Epithelial cell of prostate (primary cell): ENCODE data around the gene DNM2.
"Not testable (repeated sequence)": the region's sequence is repeated elsewhere in the genome, so short reads cannot be mapped to it uniquely, and the experiment has no call there.

ENCODE experiments used
- DNase-seq: peaks from one replicate; pipeline ENCODE4 v3.0.0-alpha.2; 2011; ENCODE audit warnings: low read depth, low spot score
- H3K27ac ChIP-seq: fragments of 450-650 bp; 2 replicates; pipeline ENCODE4 v1.5.1; 2017; ENCODE audit warnings: mild to moderate bottlenecking

Gene DNM2

GRCh38 chr19:10854350-10855089 is 136.6 kb downstream of the DNM2 start:
- no peak overlapping the region for H3K27ac ChIP-seq
- no peak for DNase-seq

DNA sequence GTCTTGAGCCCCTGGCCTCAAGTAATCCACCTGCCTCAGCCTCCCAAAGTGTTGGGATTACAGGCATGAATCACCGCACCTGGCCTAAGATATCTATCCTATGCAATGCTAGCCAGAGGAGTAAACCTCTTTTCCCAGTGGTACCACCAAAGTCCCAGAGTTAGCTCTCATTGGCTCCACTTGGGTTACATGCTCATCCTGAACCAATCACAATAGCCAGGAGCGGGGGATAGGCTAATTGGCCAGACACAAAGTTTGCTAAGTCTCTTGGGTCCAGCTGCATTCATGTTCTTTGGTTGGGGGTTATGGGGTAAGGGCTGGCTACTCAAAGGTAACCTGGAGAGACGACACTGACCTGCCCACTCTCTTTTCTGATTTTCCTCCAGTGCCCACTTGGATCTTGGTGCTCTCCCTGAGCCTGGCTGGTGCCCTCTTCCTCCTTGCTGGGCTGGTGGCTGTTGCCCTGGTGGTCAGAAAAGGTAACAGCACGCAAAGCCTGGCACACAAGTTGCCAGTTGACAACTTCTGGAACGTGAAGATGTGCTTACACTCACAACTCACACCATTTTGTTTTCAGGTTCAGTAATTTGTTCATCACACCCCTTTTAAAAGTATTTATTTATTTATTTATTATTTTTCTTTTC is 138.1 kb downstream of the DNM2 start:
- no peak overlapping the region for H3K27ac ChIP-seq
- DNase-seq, result no peak

DNA sequence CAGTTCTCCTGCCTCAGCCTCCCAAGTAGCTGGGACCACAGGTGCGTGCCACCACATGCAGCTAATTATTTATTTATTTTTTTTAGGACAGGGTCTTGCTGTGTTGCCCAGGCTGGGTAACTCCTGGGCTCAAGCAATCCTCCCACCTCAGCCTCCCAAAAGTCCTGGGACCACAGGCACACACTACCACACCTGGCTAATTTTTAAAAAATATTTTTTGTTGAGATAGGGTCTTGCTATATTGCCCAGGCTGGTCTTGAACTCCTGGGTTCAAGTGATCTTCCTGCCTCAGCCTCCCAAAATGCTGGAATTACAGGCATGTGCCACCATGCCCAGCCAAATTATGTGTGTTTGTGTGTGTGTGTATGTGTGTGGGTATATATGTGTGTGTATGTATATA is 139.0 kb downstream of the DNM2 start:
- not testable (repeated sequence) for H3K27ac ChIP-seq, DNase-seq

GRCh38 chr19:10858204-10858828 is 140.4 kb downstream of the DNM2 start:
- H3K27ac ChIP-seq, result no peak overlapping the region
- no peak for DNase-seq

GRCh38 chr19:10861103-10861651 is 143.3 kb downstream of the DNM2 start:
- DNase-seq, result no peak
- no peak overlapping the region for H3K27ac ChIP-seq

GRCh38 chr19:10862561-10863106 is 144.8 kb downstream of the DNM2 start:
- no peak for DNase-seq
- H3K27ac ChIP-seq, result peak overlapping the region; percentile 5

GRCh38 chr19:10863107-10863717 is 145.3 kb downstream of the DNM2 start:
- peak overlapping the region; percentile 5 for H3K27ac ChIP-seq
- no peak for DNase-seq

DNA sequence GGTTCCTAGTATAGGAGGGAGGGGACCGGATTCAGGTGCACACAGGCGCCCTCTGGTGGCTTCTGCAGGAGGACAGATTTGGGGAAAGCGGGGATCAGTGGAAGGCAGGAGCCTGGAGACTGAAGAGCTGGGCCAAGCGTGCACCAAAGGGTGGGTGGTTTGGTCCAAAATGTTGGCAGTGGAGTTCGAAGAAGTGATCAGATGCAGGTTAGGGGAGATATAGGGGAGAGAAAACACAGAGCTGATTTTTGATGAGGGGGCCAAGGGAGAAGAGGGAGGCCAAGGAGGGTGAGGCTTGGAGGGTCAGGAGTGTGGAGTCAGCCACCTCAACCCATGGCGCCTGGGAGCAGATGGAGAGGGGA is 146.6 kb downstream of the DNM2 start:
- DNase-seq, result no peak
- H3K27ac ChIP-seq, result no peak overlapping the region

DNA sequence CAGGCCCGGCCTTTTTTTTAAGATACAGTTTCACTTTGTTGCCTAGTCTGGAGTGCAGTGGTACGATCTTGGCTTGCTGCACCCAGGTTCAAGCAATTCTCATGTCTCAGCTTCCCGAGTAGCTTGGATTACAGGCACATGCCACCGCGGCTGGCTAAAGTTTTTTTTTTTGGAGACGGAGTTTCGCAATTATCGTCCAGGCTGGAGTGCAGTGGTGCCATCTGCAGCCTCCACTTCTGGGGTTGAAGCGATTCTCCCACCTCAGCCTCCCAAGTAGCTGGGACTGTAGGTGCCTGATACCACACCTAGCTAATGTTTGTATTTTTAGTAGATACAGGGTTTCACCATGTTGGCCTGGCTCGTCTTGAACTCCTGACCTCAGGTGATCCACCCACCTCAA is 148.6 kb downstream of the DNM2 start:
- DNase-seq, result no peak
- H3K27ac ChIP-seq, result no peak overlapping the region

GRCh38 chr19:10868872-10869547 is 151.1 kb downstream of the DNM2 start:
- no peak overlapping the region for H3K27ac ChIP-seq
- DNase-seq, result no peak

- not testable (repeated sequence) for H3K27ac ChIP-seq, DNase-seq
Measured at GRCh38 chr19:10869872-10870311, 152.0 kb downstream of the DNM2 start.

GRCh38 chr19:10870501-10870954 is 152.6 kb downstream of the DNM2 start:
- DNase-seq, result no peak
- peak overlapping the region; percentile 40 for H3K27ac ChIP-seq

- H3K27ac ChIP-seq, result peak within 1 kb of the TSS; percentile 54
- peak; percentile 86 for DNase-seq
Measured at GRCh38 chr19:10870955-10871603, 153.2 kb downstream of the DNM2 start, which contains the start of gene CARM1. CARM1 (plus strand) TSS chr19:10871553; CDS start chr19:10871703, 150 bp downstream.

DNA sequence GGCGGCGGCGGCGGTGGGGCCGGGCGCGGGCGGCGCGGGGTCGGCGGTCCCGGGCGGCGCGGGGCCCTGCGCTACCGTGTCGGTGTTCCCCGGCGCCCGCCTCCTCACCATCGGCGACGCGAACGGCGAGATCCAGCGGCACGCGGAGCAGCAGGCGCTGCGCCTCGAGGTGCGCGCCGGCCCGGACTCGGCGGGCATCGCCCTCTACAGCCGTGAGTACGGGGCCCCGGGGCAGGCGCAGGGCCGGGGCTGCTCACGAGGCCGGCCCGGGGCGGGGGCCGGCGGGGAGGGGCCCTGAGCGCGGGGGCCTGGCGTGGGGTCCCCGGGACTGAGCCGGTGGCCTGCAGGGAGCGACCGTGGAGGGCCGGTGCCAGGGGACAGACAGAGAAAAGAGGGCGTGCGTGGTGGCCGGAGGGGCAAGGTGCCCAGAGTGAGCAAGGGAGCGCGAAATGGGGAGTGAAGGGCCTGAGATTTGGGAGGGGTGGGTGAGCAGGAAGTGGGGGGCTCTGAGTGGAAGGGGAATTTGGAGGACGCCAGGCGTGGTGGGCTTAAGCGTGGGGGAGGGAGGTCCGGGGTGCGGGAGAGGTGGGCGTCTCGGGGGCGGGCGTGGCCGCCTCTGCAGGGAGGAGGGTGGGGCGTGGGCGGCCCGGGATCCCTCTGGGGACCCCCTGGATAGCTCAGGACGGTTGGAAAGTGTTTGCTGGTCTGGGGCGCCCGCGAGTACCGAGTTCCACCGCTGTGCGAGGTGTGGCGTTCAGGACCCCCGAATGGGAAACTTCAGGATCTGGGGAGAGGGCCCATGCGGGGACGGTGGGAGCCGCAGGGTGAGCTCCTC is 154.0 kb downstream of the DNM2 start:
- no peak for DNase-seq
- peak overlapping the region; percentile 54 for H3K27ac ChIP-seq

GRCh38 chr19:10872546-10873107 is 154.7 kb downstream of the DNM2 start:
- DNase-seq, result no peak
- peak overlapping the region; percentile 54 for H3K27ac ChIP-seq

GRCh38 chr19:10874024-10874423 is 156.1 kb downstream of the DNM2 start:
- H3K27ac ChIP-seq, result no peak overlapping the region
- no peak for DNase-seq

DNA sequence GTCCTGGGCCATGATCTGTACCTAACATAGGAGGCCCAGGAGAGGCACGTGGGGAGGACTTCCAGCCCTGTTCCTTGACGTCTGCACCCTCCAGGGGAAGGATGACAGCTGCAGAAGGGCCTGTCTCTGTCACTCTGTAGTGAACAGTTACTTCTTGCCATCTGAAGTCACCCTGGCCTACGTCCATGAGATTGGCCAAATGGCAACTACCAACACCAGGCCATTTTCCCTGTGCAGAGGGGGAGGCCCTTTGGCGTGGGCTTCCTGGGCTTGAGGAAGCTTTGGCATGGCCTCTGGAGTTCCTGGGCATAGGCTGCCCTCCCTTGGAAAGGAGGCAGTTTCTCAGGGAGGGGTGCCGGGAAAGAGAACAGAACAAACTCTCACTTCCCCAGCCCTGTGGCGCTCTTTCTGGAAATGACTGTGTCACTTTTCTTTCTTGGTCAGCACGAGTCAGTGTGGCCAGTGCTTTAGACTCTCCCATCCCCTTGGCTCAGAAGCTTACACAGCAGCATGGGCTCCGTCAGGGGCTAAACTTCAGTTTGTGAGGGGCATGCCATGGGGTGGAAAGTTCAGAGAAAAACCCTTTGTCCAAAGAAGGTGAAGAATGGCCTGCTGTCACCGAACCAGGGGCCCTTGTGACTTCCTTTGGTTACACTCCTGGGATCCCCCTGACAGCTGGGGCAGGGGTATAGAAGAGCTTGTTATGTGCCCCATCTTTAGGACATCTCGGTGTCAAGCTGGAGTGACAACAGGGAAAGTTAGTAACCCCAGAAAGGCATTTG is 158.8 kb downstream of the DNM2 start:
- no peak for DNase-seq
- no peak overlapping the region for H3K27ac ChIP-seq
